DND-41 (cell line): Measurements from ENCODE around the gene IFNA17.

Source experiments
- CTCF ChIP-seq: IDR thresholded peaks from 2 replicates; pipeline ENCODE4 v1.5.1; 2012; ENCODE audit warnings: borderline replicate concordance, low read length, moderate library complexity, mild to moderate bottlenecking; ENCODE audit not compliant: poor library complexity, severe bottlenecking; ENCODE audit errors: extremely low read depth
- EZH2 ChIP-seq: IDR thresholded peaks from 3 replicates; pipeline ENCODE4 v1.6.1; 2012; ENCODE audit warnings: borderline replicate concordance, low read depth, mild to moderate bottlenecking, moderate library complexity, low read length, inconsistent platforms; ENCODE audit not compliant: severe bottlenecking

GRCh38 chr9:21228122-21228521 lies at the start of gene IFNA17:
- TF ChIP-seq CTCF (no peak), EZH2 (no peak)
